ENCODE data around the gene WDFY4. TPM values are rescaled to one million over a fixed set of nuclear protein-coding genes. Genes with fewer than 3 reads are reported as not detected.

WDFY4 gene
- total and polyA plus RNA-seq, 2 donors (not counting 1 experiment from before 2014, with no cell fraction given), result 0.06 to 0.66 TPM

DNA sequence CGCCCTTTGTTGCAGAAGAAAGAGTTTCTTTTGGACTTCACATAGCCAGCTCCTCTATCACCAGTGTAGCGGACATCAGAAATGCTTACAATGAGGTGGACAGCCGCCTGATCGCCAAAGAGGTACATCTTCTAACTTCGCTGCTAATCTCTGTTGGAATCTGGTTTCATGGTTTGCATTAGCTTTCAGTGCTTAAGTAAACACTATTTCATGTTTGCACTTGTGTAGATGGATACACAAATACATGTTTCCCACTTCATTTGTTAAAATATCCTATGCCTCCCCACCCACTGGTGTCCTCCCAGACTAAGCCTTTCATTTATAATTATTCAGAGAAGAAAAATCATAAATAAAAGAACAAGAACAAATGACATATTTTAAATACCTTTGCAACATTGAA is 103.9 kb downstream of the WDFY4 start:
- no peak overlapping the region for H3K4me3 ChIP-seq (replicated peaks in 1 of 4; ENCODE audit: control extremely low read depth in 1 of 4, insufficient read depth in 1 of 4, low read depth in 3 of 4, low read length in 4 of 4)
- H2AFZ ChIP-seq (ENCODE audit: low read length), result no peak overlapping the region
- no peaks in the 10 kb centered on the region for H3K4me1 ChIP-seq (ENCODE audit: control insufficient read depth, extremely low read depth, insufficient read depth, low read length)
- no peak overlapping the region for H3K27ac ChIP-seq (ENCODE audit: insufficient read depth, low read length)
- H3K4me2 ChIP-seq (ENCODE audit: extremely low read depth, insufficient read depth, low read length), result no peak overlapping the region
- no peak for DNase-seq (ENCODE audit: low read depth in 2 of 2)
- H3K9me3 ChIP-seq (ENCODE audit: control insufficient read depth, insufficient read depth, low read depth, low read length), result no peaks in the 10 kb centered on the region
- no peak overlapping the region for H3K9ac ChIP-seq (ENCODE audit: insufficient read depth, low read length)
- no peaks in the 10 kb centered on the region for H3K79me2 ChIP-seq (ENCODE audit: control insufficient read depth, insufficient read depth, low read length)
- no peaks in the 10 kb centered on the region for H3K36me3 ChIP-seq (ENCODE audit: control insufficient read depth, insufficient read depth, low read length)
- peaks cover 2% of the 10 kb centered on the region for H3K27me3 ChIP-seq (ENCODE audit: control insufficient read depth, insufficient read depth, low read length)
- TF ChIP-seq CTCF (conservative IDR thresholded peaks at IDR 0.05 in 1 of 2, IDR thresholded peaks at IDR 0.05 in 1 of 2; ENCODE audit: low read depth in 1 of 2, low read length in 2 of 2), result no peak
- no peak for TF ChIP-seq EZH2 (IDR thresholded peaks at IDR 0.05; ENCODE audit: low read length, missing control alignments)
- no peaks in the 10 kb centered on the region for H4K20me1 ChIP-seq (ENCODE audit: control insufficient read depth, extremely low read depth, insufficient read depth, low read length)

DNA sequence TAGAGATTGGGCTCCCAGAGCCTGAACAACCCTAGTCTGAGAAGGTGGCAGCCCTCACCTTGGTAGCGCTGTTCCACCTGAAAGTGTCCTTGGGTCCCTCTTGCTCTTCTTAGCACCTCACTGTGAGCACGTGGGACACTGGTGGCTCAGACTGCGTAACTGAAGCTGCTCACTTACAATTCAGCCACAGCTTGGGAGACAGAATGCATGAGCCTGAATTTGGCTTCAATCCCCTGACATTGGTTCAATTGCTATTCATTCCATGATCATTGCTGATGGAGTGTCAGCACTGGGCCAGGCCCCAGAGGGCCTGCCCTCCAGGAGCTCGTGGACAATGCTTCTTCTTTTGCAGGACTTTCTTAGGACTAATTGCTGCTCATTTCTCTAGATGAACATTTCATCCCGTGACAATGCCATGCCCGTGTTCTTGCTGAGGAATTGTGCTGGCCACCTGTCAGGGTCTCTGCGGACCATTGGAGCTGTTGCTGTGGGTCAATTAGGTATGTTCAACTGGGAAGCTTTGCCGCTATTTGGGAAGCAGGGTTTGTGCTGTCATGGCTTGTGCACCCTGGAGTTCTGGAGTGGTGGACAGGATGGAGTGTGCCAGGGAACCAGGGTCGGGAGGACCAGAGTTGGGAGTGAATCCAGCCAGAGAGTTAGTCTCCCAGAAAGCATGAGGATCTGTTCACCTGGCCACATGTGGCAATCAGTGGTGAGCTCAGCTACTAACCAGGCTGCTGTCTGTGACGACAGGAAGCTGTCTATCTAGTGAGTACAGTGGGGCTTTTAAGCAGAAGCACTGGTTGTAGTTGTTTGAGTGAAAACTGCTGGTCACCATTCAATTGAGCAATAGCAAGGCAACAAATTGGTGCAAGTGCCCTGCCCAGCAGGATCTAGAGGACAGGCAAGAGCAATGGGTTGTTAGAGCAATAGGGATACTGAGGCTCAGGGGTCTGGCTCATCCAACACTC is 105.1 kb downstream of the WDFY4 start:
- Histone ChIP-seq H3K4me1 (ENCODE audit: control insufficient read depth, extremely low read depth, insufficient read depth, low read length) (no peaks in the 10 kb centered on the region), H3K9ac (ENCODE audit: insufficient read depth, low read length) (no peak overlapping the region), H3K79me2 (ENCODE audit: control insufficient read depth, insufficient read depth, low read length) (no peaks in the 10 kb centered on the region), H4K20me1 (ENCODE audit: control insufficient read depth, extremely low read depth, insufficient read depth, low read length) (no peaks in the 10 kb centered on the region), H2AFZ (ENCODE audit: low read length) (no peak overlapping the region), H3K27ac (ENCODE audit: insufficient read depth, low read length) (no peak overlapping the region), H3K4me3 (replicated peaks in 1 of 4; ENCODE audit: control extremely low read depth in 1 of 4, insufficient read depth in 1 of 4, low read depth in 3 of 4, low read length in 4 of 4) (no peak overlapping the region), H3K27me3 (ENCODE audit: control insufficient read depth, insufficient read depth, low read length) (peaks cover 2% of the 10 kb centered on the region), H3K9me3 (ENCODE audit: control insufficient read depth, insufficient read depth, low read depth, low read length) (no peaks in the 10 kb centered on the region), H3K36me3 (ENCODE audit: control insufficient read depth, insufficient read depth, low read length) (no peaks in the 10 kb centered on the region), H3K4me2 (ENCODE audit: extremely low read depth, insufficient read depth, low read length) (no peak overlapping the region)
- TF ChIP-seq EZH2 (IDR thresholded peaks at IDR 0.05; ENCODE audit: low read length, missing control alignments) (no peak), CTCF (conservative IDR thresholded peaks at IDR 0.05 in 1 of 2, IDR thresholded peaks at IDR 0.05 in 1 of 2; ENCODE audit: low read depth in 1 of 2, low read length in 2 of 2) (no peak)
- DNase-seq (ENCODE audit: low read depth in 2 of 2), result no peak

GRCh38 chr10:48790457-48791044 is 105.9 kb downstream of the WDFY4 start:
- Histone ChIP-seq H3K9me3 (ENCODE audit: control insufficient read depth, insufficient read depth, low read depth, low read length) (no peaks in the 10 kb centered on the region), H3K4me1 (ENCODE audit: control insufficient read depth, extremely low read depth, insufficient read depth, low read length) (no peaks in the 10 kb centered on the region), H3K9ac (ENCODE audit: insufficient read depth, low read length) (no peak overlapping the region), H2AFZ (ENCODE audit: low read length) (no peak overlapping the region), H3K27ac (ENCODE audit: insufficient read depth, low read length) (no peak overlapping the region), H3K27me3 (ENCODE audit: control insufficient read depth, insufficient read depth, low read length) (peaks cover 2% of the 10 kb centered on the region), H3K4me3 (replicated peaks in 1 of 4; ENCODE audit: control extremely low read depth in 1 of 4, insufficient read depth in 1 of 4, low read depth in 3 of 4, low read length in 4 of 4) (no peak overlapping the region), H3K79me2 (ENCODE audit: control insufficient read depth, insufficient read depth, low read length) (no peaks in the 10 kb centered on the region), H3K4me2 (ENCODE audit: extremely low read depth, insufficient read depth, low read length) (no peak overlapping the region), H3K36me3 (ENCODE audit: control insufficient read depth, insufficient read depth, low read length) (no peaks in the 10 kb centered on the region), H4K20me1 (ENCODE audit: control insufficient read depth, extremely low read depth, insufficient read depth, low read length) (no peaks in the 10 kb centered on the region)
- TF ChIP-seq EZH2 (IDR thresholded peaks at IDR 0.05; ENCODE audit: low read length, missing control alignments) (no peak), CTCF (conservative IDR thresholded peaks at IDR 0.05 in 1 of 2, IDR thresholded peaks at IDR 0.05 in 1 of 2; ENCODE audit: low read depth in 1 of 2, low read length in 2 of 2) (no peak)
- no peak for DNase-seq (ENCODE audit: low read depth in 2 of 2)
